Measurements from ENCODE around the gene CPVL.

Gene CPVL

GRCh38 chr7:28989211-28989980 is 156.9 kb downstream of the CPVL start:
- Histone ChIP-seq H3K4me1 (ENCODE audit: insufficient read depth, low read length) (peaks cover 7% of the 10 kb centered on the region), H3K36me3 (ENCODE audit: insufficient read depth, low read length) (no peaks in the 10 kb centered on the region), H3K27me3 (ENCODE audit: insufficient read depth, low read length) (no peaks in the 10 kb centered on the region), H3K9me3 (ENCODE audit: low read length) (no peaks in the 10 kb centered on the region), H3K4me3 (ENCODE audit: low read length) (no peak overlapping the region), H2AFZ (ENCODE audit: low read depth, low read length) (no peak overlapping the region)

DNA sequence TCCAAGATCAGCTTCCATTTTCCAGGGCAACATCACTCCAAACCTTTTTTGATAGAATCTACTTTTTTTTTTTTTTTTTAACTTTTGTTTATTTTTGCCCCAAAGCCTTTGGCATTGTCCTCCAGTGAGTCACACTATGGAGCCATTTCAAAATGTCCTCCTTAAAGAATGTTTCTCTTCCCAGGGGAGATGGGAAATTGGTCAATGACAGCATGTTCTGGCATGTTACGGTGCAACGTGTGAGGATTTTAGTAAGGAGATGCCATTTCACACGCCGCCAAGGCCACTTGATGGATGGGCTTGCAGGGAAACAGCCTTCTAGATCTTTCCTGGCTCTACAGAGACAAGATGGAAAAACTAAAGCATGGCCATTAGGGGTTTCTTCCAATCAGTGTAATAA is 157.5 kb downstream of the CPVL start:
- Histone ChIP-seq H3K4me3 (ENCODE audit: low read length) (no peak overlapping the region), H3K27me3 (ENCODE audit: insufficient read depth, low read length) (no peaks in the 10 kb centered on the region), H2AFZ (ENCODE audit: low read depth, low read length) (no peak overlapping the region), H3K4me1 (ENCODE audit: insufficient read depth, low read length) (peaks cover 11% of the 10 kb centered on the region), H3K36me3 (ENCODE audit: insufficient read depth, low read length) (no peaks in the 10 kb centered on the region), H3K9me3 (ENCODE audit: low read length) (no peaks in the 10 kb centered on the region)

- Histone ChIP-seq H3K9me3 (ENCODE audit: low read length) (no peaks in the 10 kb centered on the region), H3K4me3 (ENCODE audit: low read length) (no peak overlapping the region), H3K36me3 (ENCODE audit: insufficient read depth, low read length) (no peaks in the 10 kb centered on the region), H3K4me1 (ENCODE audit: insufficient read depth, low read length) (peaks cover 11% of the 10 kb centered on the region), H2AFZ (ENCODE audit: low read depth, low read length) (no peak overlapping the region), H3K27me3 (ENCODE audit: insufficient read depth, low read length) (no peaks in the 10 kb centered on the region)
These were observed 158.2 kb downstream of the CPVL start for GRCh38 chr7:28988091-28988490.

- H3K27me3 ChIP-seq (ENCODE audit: insufficient read depth, low read length) = no peaks in the 10 kb centered on the region
- H3K4me3 ChIP-seq (ENCODE audit: low read length) = no peak overlapping the region
- H2AFZ ChIP-seq (ENCODE audit: low read depth, low read length) = no peak overlapping the region
- H3K36me3 ChIP-seq (ENCODE audit: insufficient read depth, low read length) = no peaks in the 10 kb centered on the region
- peaks cover 11% of the 10 kb centered on the region for H3K4me1 ChIP-seq (ENCODE audit: insufficient read depth, low read length)
- H3K9me3 ChIP-seq (ENCODE audit: low read length) = no peaks in the 10 kb centered on the region
These were observed 159.6 kb downstream of the CPVL start for GRCh38 chr7:28986765-28987110.

DNA sequence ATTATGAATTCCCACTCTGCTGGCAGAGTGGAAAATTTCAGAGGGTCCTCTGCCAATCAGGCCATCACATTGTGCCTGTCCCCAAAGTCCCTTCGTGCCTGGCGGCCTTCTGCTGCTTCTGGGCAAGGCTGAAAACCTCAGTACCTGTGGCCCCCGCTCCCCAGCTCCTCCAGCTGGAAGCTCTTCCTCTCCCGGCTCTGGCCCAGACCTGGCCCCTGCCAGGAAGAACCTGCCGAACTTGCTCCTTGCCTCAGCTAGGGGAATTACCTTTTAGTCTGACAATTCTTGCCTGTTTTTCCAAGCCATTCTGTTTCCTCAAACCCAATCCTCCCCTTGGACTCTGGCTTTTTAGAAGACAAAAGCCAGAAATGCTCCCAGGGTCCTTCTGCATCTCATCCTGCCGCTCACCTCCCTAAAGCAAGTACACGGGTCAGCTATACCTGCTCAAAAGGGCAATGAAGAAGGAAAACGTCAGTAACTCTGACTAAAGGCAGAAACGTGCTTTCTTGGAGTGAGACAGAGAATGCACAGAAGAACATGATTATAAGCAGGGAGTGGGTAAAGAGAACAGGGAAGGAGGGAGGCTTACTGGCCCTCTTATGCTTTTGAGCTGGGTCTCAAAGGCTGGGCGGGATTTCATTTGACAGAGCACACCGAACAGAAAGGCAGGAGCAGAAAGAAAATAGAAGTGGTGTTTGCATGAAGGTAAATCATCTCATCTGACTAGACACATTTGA is 160.1 kb downstream of the CPVL start:
- peaks cover 11% of the 10 kb centered on the region for H3K4me1 ChIP-seq (ENCODE audit: insufficient read depth, low read length)
- H3K27me3 ChIP-seq (ENCODE audit: insufficient read depth, low read length) = no peaks in the 10 kb centered on the region

DNA sequence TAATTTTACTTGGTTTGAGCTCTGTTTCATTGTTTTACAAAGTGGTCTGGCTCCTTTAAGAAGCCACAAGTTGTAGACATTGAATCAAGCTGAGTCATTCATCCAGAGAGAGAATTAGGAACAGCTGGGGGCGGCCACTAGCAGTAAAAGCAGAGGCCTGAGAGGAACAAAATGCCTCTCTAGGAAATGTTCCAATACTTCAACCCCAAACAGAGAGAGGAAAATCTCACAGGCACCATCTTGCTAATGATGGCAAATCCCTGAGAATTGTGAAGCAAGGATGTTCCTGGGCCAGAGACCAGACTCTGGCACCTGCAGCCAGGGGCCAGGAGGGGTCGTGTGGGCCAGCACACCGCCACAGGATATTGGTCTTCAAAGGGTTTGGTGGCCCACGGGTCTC is 161.7 kb downstream of the CPVL start:
- H3K4me1 ChIP-seq (ENCODE audit: insufficient read depth, low read length) = peaks cover 11% of the 10 kb centered on the region
- H3K9me3 ChIP-seq (ENCODE audit: low read length) = no peaks in the 10 kb centered on the region
- H2AFZ ChIP-seq (ENCODE audit: low read depth, low read length) = no peak overlapping the region
- H3K4me3 ChIP-seq (ENCODE audit: low read length) = no peak overlapping the region
- no peaks in the 10 kb centered on the region for H3K27me3 ChIP-seq (ENCODE audit: insufficient read depth, low read length)
- no peaks in the 10 kb centered on the region for H3K36me3 ChIP-seq (ENCODE audit: insufficient read depth, low read length)

More for the DNA sequence above, 160.1 kb downstream of the CPVL start:
- H2AFZ ChIP-seq (ENCODE audit: low read depth, low read length) = no peak overlapping the region
- no peaks in the 10 kb centered on the region for H3K9me3 ChIP-seq (ENCODE audit: low read length)
- H3K4me3 ChIP-seq (ENCODE audit: low read length) = no peak overlapping the region
- H3K36me3 ChIP-seq (ENCODE audit: insufficient read depth, low read length) = no peaks in the 10 kb centered on the region

- Histone ChIP-seq H3K9me3 (ENCODE audit: low read length) (no peaks in the 10 kb centered on the region), H3K27me3 (ENCODE audit: insufficient read depth, low read length) (no peaks in the 10 kb centered on the region), H3K4me1 (ENCODE audit: insufficient read depth, low read length) (peaks cover 11% of the 10 kb centered on the region), H3K36me3 (ENCODE audit: insufficient read depth, low read length) (no peaks in the 10 kb centered on the region), H2AFZ (ENCODE audit: low read depth, low read length) (no peak overlapping the region), H3K4me3 (ENCODE audit: low read length) (no peak overlapping the region)
These were observed 162.1 kb downstream of the CPVL start for GRCh38 chr7:28984217-28984616.

DNA sequence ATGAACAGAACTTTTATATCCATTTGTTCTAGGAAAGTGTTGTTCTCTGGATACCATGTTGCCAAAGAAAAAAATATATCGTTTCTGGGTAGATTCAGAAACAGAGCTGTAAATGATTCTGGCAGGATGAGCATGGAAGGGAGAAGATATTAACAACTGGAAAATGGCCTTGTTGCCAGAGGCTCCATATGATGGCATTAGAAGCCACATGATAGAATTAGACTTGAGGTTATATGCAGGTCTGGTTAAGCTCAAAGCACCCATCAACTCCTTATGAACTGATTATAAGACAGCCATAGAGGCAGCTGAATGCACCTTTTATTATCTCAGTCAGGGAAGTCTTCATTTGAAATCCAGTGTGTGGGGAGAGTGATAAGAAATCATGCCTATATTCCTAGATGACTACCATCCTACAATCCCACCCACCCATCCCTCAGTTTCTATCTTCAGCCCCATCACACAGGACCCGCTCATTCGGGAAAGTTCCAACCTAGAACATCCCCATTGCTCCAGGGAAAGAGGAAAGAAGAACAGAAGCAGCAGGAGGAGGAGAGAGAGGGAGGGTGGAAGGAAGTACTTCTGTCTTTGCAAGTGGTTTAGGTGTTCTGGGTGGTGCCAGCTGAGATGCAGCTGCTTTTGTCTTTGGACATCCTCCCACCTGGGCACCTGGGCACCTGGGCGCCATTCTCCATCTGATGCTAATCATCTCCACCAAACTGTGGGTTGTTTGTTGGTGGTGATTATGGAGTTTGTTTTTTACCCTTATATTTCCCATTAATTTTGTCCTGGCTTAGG is 162.7 kb downstream of the CPVL start:
- H3K4me1 ChIP-seq (ENCODE audit: insufficient read depth, low read length) = peaks cover 11% of the 10 kb centered on the region
- no peak overlapping the region for H2AFZ ChIP-seq (ENCODE audit: low read depth, low read length)
- no peaks in the 10 kb centered on the region for H3K27me3 ChIP-seq (ENCODE audit: insufficient read depth, low read length)
- H3K4me3 ChIP-seq (ENCODE audit: low read length) = no peak overlapping the region
- no peaks in the 10 kb centered on the region for H3K9me3 ChIP-seq (ENCODE audit: low read length)
- no peaks in the 10 kb centered on the region for H3K36me3 ChIP-seq (ENCODE audit: insufficient read depth, low read length)

- Histone ChIP-seq H3K9me3 (ENCODE audit: low read length) (no peaks in the 10 kb centered on the region), H3K36me3 (ENCODE audit: insufficient read depth, low read length) (no peaks in the 10 kb centered on the region), H3K4me3 (ENCODE audit: low read length) (no peak overlapping the region), H3K27me3 (ENCODE audit: insufficient read depth, low read length) (no peaks in the 10 kb centered on the region), H3K4me1 (ENCODE audit: insufficient read depth, low read length) (peaks cover 11% of the 10 kb centered on the region), H2AFZ (ENCODE audit: low read depth, low read length) (no peak overlapping the region)
These were observed 165.2 kb downstream of the CPVL start for GRCh38 chr7:28981161-28981465.

GRCh38 chr7:28980451-28981160 is 165.7 kb downstream of the CPVL start:
- Histone ChIP-seq H2AFZ (ENCODE audit: low read depth, low read length) (no peak overlapping the region), H3K4me3 (ENCODE audit: low read length) (no peak overlapping the region), H3K27me3 (ENCODE audit: insufficient read depth, low read length) (no peaks in the 10 kb centered on the region), H3K4me1 (ENCODE audit: insufficient read depth, low read length) (peaks cover 11% of the 10 kb centered on the region), H3K9me3 (ENCODE audit: low read length) (no peaks in the 10 kb centered on the region), H3K36me3 (ENCODE audit: insufficient read depth, low read length) (no peaks in the 10 kb centered on the region)

DNA sequence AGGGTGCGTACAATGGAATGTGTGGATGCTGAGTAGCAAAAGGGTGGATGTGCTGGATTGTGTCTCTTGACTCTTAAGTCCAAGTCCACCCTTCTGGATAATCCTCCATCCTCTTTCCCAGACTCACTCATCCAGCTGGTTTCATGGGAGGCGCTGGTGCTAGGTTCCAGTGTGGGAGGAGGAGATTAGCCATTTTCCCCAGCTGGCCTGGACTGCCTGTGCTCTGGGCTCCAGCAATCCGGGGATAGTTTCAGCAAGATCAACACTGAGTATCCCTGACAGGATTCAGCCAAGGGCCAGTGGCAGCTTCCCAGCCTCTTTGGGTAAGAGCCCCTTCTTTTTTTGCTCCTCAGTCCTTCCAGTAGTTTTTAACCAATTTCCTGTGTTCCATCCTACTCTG is 166.6 kb downstream of the CPVL start:
- H3K36me3 ChIP-seq (ENCODE audit: insufficient read depth, low read length) = no peaks in the 10 kb centered on the region
- no peak overlapping the region for H2AFZ ChIP-seq (ENCODE audit: low read depth, low read length)
- no peak overlapping the region for H3K4me3 ChIP-seq (ENCODE audit: low read length)
- H3K4me1 ChIP-seq (ENCODE audit: insufficient read depth, low read length) = peaks cover 7% of the 10 kb centered on the region
- H3K9me3 ChIP-seq (ENCODE audit: low read length) = no peaks in the 10 kb centered on the region
- H3K27me3 ChIP-seq (ENCODE audit: insufficient read depth, low read length) = no peaks in the 10 kb centered on the region

DNA sequence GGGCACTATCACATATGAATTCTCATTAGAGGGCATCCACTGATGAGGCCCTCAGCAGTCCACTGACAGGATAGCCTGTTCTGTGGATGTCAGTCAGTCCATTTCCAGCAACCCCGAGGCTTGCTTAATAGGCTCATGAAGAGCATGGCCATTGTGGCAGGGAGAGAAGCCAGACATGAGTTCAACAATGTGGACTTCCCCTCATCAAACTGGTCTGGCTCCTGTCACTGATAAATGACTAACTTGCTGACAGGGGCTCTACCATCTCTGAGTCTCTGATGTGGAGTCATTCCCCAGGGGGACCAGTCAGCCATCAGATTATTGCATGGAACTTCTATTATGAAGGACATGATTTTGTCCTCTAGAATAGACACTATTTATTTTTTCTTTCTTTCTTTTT is 168.5 kb downstream of the CPVL start:
- Histone ChIP-seq H3K9me3 (ENCODE audit: low read length) (peaks cover 11% of the 10 kb centered on the region), H3K27me3 (ENCODE audit: insufficient read depth, low read length) (no peaks in the 10 kb centered on the region), H3K4me1 (ENCODE audit: insufficient read depth, low read length) (no peaks in the 10 kb centered on the region), H2AFZ (ENCODE audit: low read depth, low read length) (no peak overlapping the region), H3K4me3 (ENCODE audit: low read length) (no peak overlapping the region), H3K36me3 (ENCODE audit: insufficient read depth, low read length) (no peaks in the 10 kb centered on the region)

- Histone ChIP-seq H2AFZ (ENCODE audit: low read depth, low read length) (no peak overlapping the region), H3K9me3 (ENCODE audit: low read length) (peaks cover 12% of the 10 kb centered on the region), H3K4me1 (ENCODE audit: insufficient read depth, low read length) (no peaks in the 10 kb centered on the region), H3K4me3 (ENCODE audit: low read length) (no peak overlapping the region), H3K27me3 (ENCODE audit: insufficient read depth, low read length) (no peaks in the 10 kb centered on the region), H3K36me3 (ENCODE audit: insufficient read depth, low read length) (no peaks in the 10 kb centered on the region)
These were observed 170.3 kb downstream of the CPVL start for GRCh38 chr7:28976022-28976421.
